ENCODE data around the gene FOXK1.

DNA sequence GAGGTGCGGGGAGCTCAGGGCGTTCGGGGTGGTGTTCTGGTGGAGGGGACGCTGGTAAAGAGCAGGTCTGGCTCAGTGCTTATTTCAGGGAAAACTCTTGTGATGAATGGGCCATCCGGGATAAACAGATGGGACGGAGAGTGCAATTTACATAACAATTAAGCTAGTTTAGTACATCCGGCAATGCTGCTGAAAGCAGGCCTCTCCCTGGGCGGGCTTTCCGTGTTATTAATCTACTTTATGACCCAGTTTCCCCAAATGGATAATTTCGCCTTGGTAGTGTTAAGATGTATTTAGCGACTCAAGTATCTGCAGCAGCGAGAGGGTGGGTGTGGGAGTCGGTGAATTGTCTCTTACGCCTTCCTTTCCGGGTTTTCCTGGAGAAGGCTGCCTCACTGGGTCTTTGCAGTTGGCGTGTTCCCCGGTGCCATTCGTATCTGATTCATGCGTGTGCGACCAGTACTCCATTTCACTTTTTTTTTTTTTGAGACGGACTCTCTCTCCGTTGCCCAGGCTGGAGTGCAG lies 25.2 kb downstream of the FOXK1 start:
- TF ChIP-seq CTCF (IDR thresholded peaks at IDR 0.05), result no peak
- TF ChIP-seq EP300 (IDR thresholded peaks at IDR 0.05), result no peak

Data from upper lobe of left lung (tissue), 4 donors.